ENCODE measurements around the gene MIOX.

MIOX gene

DNA sequence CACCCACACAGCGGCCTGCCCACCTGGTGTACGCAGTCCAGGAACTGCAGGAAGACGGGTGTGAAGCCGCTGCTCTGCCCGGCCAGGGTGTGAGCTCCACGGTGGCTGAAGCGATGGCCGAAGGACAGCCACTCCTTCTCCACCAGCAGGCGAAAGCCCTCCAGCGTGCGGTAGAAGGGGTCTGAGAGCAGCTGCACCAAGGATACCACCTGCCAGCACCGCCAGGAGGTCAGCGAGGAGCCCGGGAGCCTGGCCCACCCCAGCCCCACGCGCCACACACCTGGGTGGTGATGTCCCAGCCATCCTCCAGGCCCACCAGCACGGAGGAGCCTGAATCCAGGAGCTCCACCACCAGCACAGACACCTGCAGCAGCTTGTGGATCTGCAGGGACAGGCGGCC, 31.5 kb upstream of the MIOX start:
- DNase-seq, result no peak

DNA sequence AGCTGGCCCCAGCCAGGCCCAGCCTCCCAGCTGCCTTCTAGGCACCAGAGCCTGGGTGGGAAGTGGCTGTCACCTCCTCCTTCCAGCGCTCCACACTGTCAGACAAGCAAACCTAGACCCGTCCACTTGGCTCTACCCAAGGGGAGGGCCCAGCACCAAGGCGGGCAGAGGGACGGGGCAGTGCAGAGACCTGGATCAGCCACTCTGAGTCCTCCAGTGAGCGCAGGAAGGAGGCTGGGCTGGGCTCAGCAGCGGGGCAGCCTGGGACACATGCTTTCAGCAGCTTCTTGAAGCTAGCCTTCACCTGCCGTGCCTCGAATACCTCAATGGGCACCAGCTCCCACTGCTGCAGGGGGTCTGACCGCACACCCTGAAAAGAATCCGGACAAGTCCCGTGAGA, 30.6 kb upstream of the MIOX start:
- DNase-seq, result no peak

DNA sequence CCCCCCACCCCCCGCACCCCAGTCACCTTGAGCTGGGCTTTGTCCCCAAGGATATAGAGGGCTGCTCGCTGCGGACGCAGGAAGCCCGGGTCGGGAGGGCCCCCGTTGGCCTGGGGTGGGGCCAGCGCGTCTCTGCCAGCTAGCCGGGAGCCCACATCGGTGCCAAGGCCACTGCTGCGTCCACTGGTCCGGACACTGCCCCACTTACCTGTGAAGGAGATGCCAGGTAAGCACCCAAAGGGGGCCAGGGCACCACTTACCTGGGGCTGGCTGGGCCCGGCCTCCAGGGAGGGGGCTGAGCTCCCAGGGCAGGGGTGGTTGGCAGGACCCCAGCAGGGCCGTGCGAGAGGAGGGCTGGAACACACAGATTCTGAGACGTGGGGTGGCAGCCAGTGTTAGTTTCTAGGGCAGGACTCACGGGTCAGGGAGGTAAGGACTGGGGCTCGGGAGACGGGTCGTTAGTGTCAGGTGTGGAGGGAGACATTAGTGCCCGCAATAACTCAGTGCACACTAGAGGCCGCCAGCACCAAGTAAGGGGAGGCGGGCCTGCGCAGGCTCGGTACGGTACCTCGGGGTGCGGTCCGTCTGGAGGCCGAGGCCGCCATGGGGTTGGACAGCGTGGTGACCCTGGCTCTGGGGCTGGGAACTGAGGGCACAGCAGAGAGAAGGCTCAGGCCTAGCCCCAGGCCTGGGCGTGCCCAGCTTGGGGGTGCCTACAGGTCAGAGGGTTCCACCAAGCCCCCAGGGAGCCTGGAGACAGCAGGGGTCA, 30.0 kb upstream of the MIOX start:
- DNase-seq, result no peak

DNA sequence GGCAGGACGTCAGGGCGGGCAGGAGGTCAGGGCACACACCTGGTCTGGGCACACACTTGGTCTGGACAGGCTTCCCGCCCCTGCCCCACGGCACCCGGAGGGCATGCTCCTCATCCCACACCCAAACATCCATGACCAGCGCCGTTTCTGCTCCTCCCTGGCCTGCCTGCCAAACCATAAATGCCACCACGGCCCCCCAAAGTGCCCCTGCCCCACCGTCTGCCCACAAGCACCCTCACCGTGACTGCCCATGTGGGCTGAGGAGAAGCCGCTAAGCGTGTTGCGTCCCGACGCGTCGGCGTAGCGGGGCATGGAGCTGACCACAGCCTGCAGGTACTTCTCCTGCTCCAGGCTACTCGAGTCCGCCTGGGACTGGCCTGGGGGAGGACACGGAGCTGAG, 27.6 kb upstream of the MIOX start:
- no peak for DNase-seq

DNA sequence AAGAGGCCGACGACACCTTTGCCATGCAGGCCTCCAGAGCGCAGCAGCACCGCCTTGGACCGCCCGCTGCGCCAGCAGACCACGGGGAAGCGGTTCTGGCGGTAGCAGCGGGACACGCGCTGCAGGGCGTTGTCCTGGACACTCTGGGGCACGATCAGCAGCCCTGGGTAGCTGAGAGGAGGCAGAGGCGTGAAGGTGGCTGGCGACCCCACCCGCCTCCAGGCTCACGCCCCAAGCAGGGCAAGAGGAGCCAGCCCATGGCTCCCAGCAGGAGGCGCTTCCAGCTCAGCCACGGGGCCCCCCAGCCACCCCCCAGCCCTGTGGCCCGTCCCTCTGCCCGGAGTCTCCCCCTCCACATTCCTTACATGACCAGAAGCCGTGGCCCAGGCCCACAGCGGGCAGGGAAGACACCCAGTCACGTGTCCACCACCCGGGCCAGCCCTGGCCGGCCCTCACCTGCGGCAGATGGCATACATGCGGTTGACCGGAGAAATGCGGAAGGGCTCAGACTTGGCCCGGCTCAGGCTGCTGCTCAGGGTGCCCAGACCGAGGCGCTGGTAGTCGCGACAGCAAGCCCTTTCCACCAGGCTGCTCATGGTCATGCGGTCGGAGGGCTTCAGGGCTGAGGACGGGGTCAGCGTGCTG, 27.0 kb upstream of the MIOX start:
- no peak for DNase-seq

DNA sequence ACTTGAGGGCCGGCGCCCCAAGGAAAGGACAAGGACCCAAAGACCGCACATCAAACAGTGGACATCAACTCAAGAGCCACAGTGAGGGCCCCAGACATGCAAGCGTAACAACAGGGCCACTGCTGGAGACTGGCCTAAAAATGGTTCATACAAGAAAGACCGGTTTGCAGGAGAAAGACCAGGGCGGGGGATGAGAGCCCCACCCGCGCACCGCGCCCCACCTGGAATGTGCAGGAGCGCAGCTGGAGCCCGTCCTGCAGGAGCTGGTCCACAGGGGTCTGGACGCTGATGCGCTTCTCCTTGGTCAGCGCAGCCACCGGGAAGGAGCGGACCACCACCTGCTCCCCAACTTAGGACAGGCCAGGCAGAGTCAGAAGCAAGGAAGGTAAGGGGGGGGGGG, 25.7 kb upstream of the MIOX start:
- no peak for DNase-seq

DNA sequence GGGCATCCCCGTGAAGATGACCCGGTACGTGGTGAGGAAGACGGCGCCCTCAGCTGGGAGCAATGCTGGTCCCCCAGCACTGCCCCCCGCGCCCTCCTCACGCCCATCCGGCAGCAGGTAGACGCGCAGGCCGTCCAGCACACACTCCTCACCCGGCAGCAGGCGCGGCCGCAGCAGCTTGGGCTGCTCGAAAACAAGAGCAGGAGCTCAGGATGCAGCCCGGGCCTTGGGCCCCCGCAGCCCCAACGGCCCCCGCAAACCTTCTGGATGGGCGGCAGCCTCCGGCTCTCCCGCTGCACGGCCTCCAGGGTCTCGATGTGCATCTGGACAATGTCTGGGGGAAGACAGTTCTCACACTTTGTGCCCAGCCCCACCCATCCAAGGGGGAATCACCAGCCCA, 25.1 kb upstream of the MIOX start:
- no peak for DNase-seq

DNA sequence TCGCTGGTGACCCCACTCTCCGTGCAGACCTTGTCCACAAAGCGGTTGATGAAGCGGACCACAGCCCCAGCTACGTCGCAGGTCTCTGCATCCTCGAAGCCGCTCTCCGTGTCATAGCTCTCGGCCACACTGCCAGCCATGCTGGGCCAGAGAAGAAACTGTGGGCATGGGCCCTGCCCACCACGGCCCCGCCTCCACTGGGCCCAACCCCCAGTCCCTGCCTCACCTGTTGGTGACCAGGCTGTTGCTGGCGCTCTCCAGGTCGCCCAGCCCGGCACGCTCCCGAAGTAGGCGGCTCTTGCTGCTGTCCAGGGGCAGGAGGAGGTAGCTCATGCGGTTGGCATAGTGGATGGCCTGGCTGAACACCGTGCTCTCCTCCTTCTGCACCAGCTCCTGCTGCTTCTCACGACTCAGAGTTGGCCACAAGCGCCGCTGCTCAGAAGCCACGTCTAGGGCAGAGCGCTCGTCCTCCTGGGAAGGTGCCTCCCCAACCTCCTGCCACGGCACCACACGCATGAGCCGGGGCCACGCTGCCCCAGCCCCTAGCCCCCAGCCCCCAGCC, 24.6 kb upstream of the MIOX start:
- DNase-seq, result no peak

DNA sequence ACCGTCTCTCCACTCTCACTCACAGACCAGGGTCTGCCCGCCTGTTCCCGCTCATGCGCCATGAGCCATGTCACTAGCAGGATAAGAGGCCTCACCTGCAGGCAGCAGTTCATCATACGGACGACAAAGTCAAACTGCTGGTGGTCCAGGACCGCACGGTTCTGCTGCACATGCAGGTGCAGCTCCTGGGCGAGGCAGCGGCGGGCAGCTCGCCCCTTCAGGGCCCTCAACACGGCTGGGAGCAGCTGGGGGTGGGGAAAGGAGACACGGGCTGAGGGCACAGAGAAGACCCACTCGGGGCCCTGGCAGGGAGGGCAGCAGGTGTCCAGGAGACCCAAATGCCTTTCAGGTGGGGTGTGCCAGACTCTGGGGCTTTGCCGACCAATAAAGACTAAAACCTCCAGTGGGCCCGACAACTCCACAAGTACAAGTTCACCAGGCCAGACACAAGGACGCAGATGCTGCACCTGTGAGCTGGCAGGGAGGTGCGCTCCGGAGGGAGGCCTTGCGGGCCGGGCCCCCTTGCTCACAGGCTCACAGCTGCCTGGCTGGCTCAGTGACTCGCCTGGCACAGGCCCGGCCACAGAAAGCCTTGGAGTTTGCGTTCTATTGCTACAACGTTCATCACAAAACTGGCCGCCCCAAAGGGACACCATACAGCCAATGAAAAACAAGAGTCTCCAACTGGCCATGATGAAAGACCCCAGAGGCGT, 23.3 kb upstream of the MIOX start:
- no peak for DNase-seq

DNA sequence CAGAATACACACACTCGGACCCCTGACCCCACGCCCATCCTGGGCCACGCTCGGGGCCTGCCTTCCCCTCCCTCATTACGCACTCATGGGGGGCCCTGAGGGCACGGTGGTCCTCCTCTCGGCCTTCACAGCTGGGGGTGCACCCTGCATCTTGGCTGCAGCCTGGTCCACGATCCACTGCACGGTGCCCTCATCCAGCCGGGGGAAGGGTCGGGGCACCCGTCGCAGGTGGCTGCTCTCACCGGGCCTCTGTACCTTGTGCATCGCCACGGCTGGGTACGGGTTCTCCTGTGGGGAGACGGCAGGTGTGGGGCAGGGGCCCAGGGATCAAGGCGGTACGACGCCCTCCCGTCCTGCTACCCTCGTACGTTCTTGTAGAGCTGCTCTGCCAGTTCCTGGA, 22.2 kb upstream of the MIOX start:
- no peak for DNase-seq

DNA sequence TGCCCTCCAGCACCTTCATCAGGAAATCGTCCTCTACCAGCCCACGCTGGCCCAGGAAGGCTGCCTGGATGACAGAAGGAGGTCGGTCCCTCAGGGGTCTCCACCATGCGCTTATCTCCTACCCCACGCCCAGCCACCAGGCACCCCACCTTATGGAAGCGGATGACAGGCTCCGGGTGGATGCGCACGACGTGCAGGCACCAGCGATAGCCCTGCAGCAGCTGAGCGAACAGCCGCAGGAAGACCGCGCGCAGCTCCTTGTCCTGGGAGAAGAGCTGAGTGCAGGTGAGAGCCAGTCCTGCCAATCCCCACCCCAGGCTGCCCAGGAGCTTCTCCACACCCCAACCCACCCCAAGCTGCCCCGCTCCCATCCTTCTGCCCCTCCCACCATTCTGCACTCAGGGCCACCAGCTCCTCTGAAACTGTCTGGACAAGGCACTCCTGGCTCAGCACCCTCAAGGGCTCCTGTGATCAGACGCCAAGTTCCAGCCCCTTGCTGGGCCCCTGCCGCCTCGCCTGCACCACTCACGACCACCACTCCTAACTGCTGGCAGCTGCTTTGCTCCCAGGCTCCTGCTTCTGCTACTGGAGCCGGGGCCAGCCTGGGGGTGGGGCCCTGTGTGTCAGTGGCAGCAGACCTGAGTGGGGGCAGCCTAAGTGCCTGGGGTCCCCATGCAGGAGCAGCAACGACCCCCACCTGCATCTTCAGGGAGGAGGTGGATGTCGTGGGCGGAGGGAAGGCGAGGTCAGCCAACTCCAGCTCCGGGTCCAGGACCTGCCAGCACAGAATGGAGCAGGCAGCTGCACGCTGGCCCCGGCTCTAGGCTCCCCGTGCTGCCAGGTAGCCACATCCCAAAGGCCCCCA, 21.4 kb upstream of the MIOX start:
- DNase-seq, result no peak

DNA sequence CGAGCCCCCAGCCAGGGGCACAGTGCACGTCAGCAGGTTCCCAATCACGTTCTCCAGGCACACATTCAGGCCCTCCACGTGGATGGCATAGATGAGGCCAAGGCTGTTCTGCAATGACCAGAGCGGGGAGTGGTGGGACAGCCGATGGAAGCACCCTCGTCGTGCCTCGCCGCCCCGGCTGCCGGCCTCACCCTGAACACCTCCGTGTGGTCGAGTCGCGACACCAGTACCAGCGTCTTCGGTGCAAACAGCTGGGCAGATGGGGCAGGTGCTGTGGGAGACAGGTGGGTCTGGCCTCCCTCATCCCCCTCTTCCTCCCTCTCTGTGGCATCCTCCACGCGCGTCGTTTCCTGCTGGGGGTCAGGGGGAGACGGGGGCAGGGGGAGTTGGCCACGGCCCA, 19.3 kb upstream of the MIOX start:
- DNase-seq, result no peak

DNA sequence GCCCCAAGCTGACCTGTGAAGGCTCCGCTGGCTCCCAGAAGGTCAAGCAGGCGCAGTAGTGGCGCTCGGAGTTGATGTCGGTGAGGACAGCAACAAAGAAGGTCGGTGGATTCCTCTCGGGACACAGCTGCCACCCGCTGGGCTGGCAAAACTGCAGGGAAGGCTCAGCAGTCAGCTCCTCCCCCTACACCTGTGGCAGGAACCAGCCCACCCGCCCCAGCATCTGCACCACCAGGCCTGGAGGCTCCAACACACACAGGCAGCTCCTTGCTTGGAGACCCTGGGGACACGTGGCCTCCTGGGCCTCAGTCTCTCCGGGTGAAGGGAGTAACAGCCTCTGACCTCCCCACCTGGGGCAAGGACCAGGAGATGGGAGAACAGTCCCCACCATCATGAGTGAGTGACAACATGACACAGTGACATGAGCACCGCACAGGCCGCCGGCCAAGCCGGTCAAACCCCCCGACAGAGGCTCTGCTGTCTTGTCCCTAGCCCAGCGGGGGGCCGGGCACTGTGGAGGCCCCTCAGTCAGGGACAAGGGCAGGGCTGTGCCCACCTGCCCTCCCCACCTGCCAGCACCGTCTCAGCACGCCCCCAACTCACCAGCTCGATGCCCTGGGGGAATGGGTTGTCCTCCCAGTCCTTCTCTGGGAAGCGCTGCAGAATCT, 18.8 kb upstream of the MIOX start:
- no peak for DNase-seq

DNA sequence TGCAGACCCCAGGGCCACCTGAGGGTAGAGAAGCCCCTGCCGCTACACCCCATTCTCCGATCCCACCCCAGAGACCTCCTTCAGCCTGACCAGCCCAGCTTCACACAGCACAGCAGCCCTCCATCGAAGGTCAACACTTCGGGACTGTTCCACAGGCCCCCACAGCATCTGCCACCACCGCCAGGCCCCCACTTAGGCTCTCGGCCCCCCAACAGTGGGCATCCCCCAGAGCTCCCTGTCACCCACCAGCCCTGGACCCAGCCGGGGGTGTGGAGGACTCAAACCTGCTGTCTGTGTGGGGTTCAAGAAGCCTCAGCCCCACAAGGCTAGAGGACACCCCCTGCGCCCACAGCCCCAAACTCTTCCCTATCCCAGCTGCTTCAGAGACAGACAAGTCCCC, 18.0 kb upstream of the MIOX start:
- DNase-seq, result no peak

DNA sequence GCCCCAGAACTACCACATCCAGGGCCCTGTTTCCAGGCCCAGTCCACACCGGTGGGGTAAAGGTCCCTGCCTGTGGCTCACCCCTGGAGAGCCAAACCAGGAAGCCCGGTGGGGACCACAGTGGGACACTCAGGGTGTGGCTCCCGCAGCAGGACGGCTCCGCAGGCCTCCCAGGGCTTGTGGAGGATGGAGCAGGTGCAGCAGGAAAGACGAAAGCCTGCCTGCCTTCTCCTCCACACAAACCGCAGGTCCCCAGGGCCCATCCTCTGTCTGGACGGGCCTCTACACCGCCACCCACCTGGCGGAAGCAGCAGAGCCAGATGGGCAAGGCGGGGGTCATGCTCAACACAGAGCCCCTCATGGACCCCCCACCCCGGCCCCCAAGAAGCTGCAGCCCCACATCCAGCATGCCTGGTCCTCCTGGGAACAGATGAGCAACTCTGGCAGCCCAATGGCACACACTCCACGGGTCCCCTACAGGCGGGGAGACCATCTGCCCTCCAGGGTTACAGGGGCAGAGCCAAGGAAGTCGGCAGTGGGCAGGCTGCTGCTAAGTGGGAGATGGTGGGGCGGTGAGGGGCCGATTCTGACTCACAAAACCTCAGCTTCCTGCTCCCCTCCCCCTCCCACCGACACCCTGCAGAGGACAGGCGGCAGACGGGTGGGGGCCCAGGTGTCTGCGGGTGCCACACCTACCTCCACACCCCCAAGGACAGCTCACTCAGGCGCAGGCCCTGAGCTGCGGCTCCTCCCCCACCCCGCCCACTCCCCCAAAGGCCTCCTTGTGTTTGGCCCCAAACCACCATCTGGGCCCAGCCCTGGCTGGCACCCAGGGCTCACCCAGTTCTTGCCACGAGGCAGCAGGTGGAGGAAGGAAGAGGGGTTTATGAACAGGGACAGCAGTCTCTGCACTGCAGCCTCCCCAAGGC, 17.0 kb upstream of the MIOX start:
- peak; percentile 98 for DNase-seq

DNA sequence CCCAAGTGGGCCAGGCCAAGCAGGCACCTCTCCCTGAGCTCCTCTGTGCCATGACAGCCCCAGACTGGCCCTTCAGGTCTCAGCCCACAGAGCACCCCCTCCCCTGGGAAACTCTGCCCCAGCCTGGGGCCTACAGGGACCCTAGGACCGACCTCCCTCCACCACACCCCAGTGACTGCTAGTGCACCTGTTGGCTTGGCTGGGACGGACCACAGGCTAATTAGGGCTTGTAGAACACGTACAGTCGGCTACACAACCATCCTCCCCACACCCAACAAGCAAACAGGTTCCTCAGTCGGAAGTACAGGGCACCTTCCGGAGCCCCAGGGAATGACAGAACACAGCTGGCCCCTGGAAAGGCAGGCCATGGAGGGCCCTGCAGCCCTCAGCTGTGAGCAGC, 16.2 kb upstream of the MIOX start:
- no peak for DNase-seq

DNA sequence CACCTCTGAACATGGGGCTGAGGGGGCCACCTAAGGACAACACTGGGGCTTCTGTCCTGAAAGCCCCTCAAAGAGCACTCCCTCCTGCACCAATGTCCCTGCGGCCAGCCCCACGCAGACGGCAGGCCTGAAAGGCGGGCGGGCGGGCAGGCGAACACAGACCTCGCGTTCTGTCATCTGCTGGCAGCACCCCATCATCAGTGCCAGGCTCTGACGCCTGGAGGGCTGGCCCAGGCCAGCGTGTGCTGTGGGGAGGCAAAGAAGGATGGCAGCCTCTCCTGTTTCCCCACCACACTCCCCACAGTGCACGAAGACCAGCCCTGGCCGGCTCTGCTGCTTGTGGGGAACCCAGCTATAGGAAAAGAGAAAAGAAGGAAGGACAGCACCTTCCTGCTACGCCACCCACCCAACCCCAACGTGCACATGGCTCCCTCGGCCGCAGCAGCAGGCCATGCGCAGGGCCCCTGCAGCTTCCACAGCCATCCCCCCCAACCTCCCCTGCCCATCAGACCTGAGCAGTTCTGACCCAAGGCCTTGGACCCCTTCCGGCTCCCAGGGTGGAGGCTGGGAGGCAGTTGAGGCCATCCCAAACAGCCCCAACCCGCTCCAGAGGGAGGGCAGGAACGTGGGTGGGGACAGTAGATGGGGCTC, 15.3 kb upstream of the MIOX start:
- DNase-seq, result no peak

DNA sequence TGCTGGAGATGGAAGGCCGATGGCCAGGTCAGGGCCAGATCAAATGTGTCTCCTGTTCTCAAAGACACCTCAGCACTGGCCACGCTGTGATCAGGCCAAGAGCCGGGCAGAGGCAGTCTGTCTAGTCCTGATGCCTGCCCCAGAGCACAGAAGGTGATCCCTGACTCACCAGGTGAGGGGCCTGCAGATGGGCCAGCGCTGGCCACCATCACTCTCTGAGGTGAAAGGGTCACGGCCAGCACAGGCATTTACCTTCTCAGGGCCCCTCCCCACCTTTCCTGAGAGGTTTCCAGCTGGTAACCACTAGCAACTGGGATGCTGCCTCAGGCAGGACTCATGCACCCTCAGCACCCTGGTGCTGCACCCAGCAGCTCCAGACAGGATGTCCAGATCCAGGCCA, 14.7 kb upstream of the MIOX start:
- DNase-seq, result no peak

DNA sequence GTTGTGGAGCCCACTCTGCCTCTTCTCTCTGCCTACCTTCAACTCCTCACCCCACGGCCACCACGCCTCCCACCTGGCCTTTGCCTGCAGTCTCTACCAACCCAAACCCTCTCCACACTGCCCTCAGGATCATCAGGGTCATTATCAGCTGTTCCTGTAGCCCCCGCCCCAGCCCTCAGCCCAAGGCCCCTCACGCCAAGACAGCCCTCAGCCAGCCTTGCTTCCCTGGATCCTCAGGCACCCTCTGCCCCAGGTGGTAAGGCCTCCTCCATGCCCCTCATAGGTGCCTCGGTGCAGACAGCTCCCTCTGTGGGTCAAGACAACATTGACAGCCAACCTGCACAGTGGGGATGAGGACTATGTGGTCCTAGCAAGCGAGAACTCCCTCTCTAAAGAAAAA, 13.6 kb upstream of the MIOX start:
- peak; percentile 63 for DNase-seq

DNA sequence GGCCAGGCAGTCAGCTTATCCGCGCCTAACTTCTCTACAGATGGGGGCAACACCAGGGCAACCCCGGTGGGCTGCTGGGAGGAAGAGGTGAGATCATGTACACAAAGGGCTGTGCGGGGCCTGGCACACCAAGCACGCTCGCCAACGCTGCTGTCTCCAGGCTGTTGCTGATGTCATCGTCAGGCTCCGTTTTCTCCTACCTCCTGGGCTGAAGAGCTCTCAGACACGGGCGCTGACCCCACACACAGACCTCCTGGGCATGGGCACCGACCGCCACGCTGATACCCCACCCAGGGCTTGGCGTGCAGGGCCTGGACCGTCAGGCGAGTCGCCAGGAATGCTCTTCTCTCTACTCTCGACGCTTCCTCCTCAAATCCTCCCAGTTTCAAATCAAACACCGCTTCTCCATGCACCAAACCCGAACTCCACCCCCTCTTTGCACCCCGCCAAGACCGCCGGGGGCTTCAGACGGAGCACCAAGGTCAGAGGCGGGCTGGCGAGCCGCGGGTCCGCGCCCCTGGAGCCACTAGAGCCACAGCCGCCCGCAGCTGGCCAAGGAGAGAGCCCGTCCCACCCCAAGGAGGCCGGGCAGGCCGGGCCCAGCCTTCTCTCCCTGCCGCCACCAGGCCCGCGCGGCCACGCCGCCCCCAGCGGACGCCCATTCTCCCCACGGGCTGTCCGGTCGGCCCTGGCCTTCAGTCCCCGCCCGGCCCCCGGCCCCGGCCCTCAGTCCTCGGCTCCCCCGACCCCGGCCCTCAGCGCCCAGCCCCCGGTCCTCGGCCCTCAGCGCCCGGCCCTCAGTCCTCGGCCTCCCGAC, 12.6 kb upstream of the MIOX start:
- no peak for DNase-seq

All from CD4-positive, alpha-beta T cell treated with Interferon gamma for 1 hour (primary cell).